ENCODE data around the gene HYAL2. TPM values are rescaled to one million over a fixed set of nuclear protein-coding genes. Genes with fewer than 3 reads are reported as not detected.
A peak's percentile ranks its signal among the peaks of the same experiment; 100 is the strongest.

HYAL2 gene
- total and polyA plus RNA-seq, 10 of the 15 experiments (the other 5 are each of a cell fraction or from before 2014, with no cell fraction given), result 0.06 to 21.8 (median 12.7) TPM

DNA sequence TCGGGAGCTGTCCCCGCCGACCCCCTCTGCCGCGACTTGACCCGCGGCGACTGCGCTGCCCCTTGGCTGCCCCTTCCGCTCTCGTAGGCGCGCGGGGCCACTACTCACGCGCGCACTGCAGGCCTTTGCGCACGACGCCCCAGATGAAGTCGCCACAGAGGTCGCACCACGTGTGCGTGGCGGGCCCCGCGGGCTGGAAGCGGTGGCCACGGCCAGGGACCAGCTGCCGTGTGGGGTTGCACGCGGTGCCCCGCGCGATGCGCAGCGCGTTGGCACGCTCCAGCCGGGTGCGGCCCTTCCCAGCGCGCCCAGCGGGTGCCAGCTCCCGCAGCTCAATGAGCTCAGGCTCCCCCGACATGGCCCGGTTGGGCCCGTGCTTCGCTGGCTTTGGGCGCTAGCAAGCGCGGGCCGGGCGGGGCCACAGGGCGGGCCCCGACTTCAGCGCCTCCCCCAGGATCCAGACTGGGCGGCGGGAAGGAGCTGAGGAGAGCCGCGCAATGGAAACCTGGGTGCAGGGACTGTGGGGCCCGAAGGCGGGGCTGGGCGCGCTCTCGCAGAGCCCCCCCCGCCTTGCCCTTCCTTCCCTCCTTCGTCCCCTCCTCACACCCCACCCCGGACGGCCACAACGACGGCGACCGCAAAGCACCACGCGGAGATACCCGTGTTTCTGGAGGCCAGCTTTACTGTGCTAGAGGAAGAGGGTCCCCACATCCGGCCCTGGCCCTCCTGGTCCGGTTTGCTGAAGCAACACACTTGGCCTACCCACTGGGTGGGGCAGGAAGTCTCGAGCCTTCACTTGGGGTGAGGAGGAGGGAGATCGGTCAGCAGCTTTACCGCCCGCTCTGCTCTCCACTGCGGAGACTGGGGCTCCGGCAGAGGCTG, 18.1 kb upstream of the HYAL2 start, which contains the start of gene RASSF1 (continued):
- TF ChIP-seq, protein P1, sequence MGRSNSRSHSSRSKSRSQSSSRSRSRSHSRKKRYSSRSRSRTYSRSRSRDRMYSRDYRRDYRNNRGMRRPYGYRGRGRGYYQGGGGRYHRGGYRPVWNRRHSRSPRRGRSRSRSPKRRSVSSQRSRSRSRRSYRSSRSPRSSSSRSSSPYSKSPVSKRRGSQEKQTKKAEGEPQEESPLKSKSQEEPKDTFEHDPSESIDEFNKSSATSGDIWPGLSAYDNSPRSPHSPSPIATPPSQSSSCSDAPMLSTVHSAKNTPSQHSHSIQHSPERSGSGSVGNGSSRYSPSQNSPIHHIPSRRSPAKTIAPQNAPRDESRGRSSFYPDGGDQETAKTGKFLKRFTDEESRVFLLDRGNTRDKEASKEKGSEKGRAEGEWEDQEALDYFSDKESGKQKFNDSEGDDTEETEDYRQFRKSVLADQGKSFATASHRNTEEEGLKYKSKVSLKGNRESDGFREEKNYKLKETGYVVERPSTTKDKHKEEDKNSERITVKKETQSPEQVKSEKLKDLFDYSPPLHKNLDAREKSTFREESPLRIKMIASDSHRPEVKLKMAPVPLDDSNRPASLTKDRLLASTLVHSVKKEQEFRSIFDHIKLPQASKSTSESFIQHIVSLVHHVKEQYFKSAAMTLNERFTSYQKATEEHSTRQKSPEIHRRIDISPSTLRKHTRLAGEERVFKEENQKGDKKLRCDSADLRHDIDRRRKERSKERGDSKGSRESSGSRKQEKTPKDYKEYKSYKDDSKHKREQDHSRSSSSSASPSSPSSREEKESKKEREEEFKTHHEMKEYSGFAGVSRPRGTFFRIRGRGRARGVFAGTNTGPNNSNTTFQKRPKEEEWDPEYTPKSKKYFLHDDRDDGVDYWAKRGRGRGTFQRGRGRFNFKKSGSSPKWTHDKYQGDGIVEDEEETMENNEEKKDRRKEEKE (IDR thresholded peaks at IDR 0.05), result no peak
- TF ChIP-seq STAT3 (IDR thresholded peaks at IDR 0.05; ENCODE audit: low read depth, low read length) (no peak), IKZF1 (conservative IDR thresholded peaks at IDR 0.05) (peak; percentile 68), PAX8 (IDR thresholded peaks at IDR 0.05) (no peak), IRF4 (IDR thresholded peaks at IDR 0.05; ENCODE audit: low read depth, low read length) (no peak), BHLHE40 (IDR thresholded peaks at IDR 0.05; ENCODE audit: borderline replicate concordance in 1 of 2, low read depth in 2 of 2, low read length in 1 of 2) (peak in 1 of 2 experiments; percentile 82; a peak in 2 of 4 replicates), RB1 (IDR thresholded peaks at IDR 0.05; ENCODE audit: borderline replicate concordance) (peak; percentile 21; the same call in 1 of the 2 replicates), CHD1 (IDR thresholded peaks at IDR 0.05; ENCODE audit: low read depth, low read length) (0 out of 2 replicates have a peak, but pooled peaks have one; percentile 27), ZNF207 (IDR thresholded peaks at IDR 0.05; ENCODE audit: borderline replicate concordance) (no peak), CHD2 (IDR thresholded peaks at IDR 0.05; ENCODE audit: borderline replicate concordance, low read depth, low read length) (no peak), KLF5 (IDR thresholded peaks at IDR 0.05; ENCODE audit: partially characterized antibody) (peak; percentile 28), GABPA (IDR thresholded peaks at IDR 0.05; ENCODE audit: low read depth) (no peak), ESRRA (IDR thresholded peaks at IDR 0.05; ENCODE audit: low read length) (no peak), TARDBP (IDR thresholded peaks at IDR 0.05; ENCODE audit: borderline replicate concordance) (no peak), POLR2AphosphoS2 (IDR thresholded peaks at IDR 0.05; ENCODE audit: low read depth, low read length) (no peak), BCL3 (IDR thresholded peaks at IDR 0.05; ENCODE audit: borderline replicate concordance, insufficient read depth, low read depth, low read length, poor library complexity, severe bottlenecking) (no peak), PKNOX1 (IDR thresholded peaks at IDR 0.05) (no peak), CREM (IDR thresholded peaks at IDR 0.05; ENCODE audit: low read depth) (0 out of 2 replicates have a peak, but pooled peaks have one; percentile 6), STAT1 (conservative IDR thresholded peaks at IDR 0.05) (no peak), SREBF1 (IDR thresholded peaks at IDR 0.05; ENCODE audit: low read length) (no peak)
- TF ChIP-seq, protein P2, sequence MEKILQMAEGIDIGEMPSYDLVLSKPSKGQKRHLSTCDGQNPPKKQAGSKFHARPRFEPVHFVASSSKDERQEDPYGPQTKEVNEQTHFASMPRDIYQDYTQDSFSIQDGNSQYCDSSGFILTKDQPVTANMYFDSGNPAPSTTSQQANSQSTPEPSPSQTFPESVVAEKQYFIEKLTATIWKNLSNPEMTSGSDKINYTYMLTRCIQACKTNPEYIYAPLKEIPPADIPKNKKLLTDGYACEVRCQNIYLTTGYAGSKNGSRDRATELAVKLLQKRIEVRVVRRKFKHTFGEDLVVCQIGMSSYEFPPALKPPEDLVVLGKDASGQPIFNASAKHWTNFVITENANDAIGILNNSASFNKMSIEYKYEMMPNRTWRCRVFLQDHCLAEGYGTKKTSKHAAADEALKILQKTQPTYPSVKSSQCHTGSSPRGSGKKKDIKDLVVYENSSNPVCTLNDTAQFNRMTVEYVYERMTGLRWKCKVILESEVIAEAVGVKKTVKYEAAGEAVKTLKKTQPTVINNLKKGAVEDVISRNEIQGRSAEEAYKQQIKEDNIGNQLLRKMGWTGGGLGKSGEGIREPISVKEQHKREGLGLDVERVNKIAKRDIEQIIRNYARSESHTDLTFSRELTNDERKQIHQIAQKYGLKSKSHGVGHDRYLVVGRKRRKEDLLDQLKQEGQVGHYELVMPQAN (conservative IDR thresholded peaks at IDR 0.05), result peak; percentile 70; the same call in 1 of the 2 replicates
